GM21423 (cell line): ENCODE data around the gene DIO3.
"Not testable (repeated sequence)": the region's sequence is repeated elsewhere in the genome, so short reads cannot be mapped to it uniquely, and the experiment has no call there.

Experiments
- ATAC-seq: cut with Tn5 transposase; IDR thresholded peaks from one replicate; pipeline ENCODE4 v1.9.1; 2021; ENCODE audit warnings: mild to moderate bottlenecking, moderate library complexity; ENCODE audit not compliant: unreplicated experiment

DIO3 gene

GRCh38 chr14:101540481-101541462 lies 20.5 kb upstream of the DIO3 start:
- ATAC-seq = no peak

- ATAC-seq = no peak
These were observed 18.9 kb upstream of the DIO3 start for GRCh38 chr14:101542391-101542790.

- no peak for ATAC-seq
These were observed 17.5 kb upstream of the DIO3 start for GRCh38 chr14:101543814-101544213.

GRCh38 chr14:101544550-101544949 lies 16.7 kb upstream of the DIO3 start:
- ATAC-seq = no peak

- no peak for ATAC-seq
These were observed 14.6 kb upstream of the DIO3 start for GRCh38 chr14:101546706-101547105.

GRCh38 chr14:101547107-101547738 lies 14.1 kb upstream of the DIO3 start:
- no peak for ATAC-seq

GRCh38 chr14:101547961-101548669 lies 13.2 kb upstream of the DIO3 start:
- no peak for ATAC-seq

GRCh38 chr14:101548710-101549109 lies 12.6 kb upstream of the DIO3 start:
- ATAC-seq = no peak

- ATAC-seq = no peak
These were observed 12.1 kb upstream of the DIO3 start for GRCh38 chr14:101549154-101549553.

GRCh38 chr14:101550202-101550912 lies 10.9 kb upstream of the DIO3 start:
- not testable (repeated sequence) for ATAC-seq

- no peak for ATAC-seq
These were observed 9.3 kb upstream of the DIO3 start for GRCh38 chr14:101551729-101552595.

- no peak for ATAC-seq
These were observed 8.5 kb upstream of the DIO3 start for GRCh38 chr14:101552786-101553231.

- ATAC-seq = no peak
These were observed 7.9 kb upstream of the DIO3 start for GRCh38 chr14:101553393-101553792.

- ATAC-seq = no peak
These were observed 7.4 kb upstream of the DIO3 start for GRCh38 chr14:101553931-101554330.

- no peak for ATAC-seq
These were observed 6.2 kb upstream of the DIO3 start for GRCh38 chr14:101554991-101555668.

GRCh38 chr14:101555669-101556043 lies 5.6 kb upstream of the DIO3 start:
- not testable (repeated sequence) for ATAC-seq

- no peak for ATAC-seq
These were observed 5.2 kb upstream of the DIO3 start for GRCh38 chr14:101556131-101556530.

GRCh38 chr14:101556566-101557320 lies 4.6 kb upstream of the DIO3 start:
- ATAC-seq = no peak

- no peak for ATAC-seq
These were observed 4.0 kb upstream of the DIO3 start for GRCh38 chr14:101557321-101557695.
